Mesothelial cell of epicardium (in vitro differentiated cells): ENCODE measurements around the gene PRKCA. TPM values are rescaled to one million over a fixed set of nuclear protein-coding genes. Genes with fewer than 3 reads are reported as not detected.

Experiments
- DNase-seq, 2 experiments: peaks; one replicate each; pipeline ENCODE4 v3.0.0; 2021; ENCODE audit warnings: low spot score in 2 of 2; ENCODE audit not compliant: unreplicated experiment in 2 of 2
- H3K27ac Mint-ChIP-seq: 2 replicates; pipeline ENCODE4 v1.8.0; 2021; ENCODE audit warnings: mixed read lengths
- H3K27me3 Mint-ChIP-seq: 2 replicates; pipeline ENCODE4 v1.8.0; 2021; ENCODE audit warnings: low read depth, mixed read lengths
- H3K36me3 Mint-ChIP-seq: 2 replicates; pipeline ENCODE4 v1.8.0; 2021; ENCODE audit warnings: mixed read lengths
- H3K4me1 Mint-ChIP-seq: 2 replicates; pipeline ENCODE4 v1.8.0; 2021; ENCODE audit warnings: mixed read lengths
- H3K4me3 Mint-ChIP-seq: 2 replicates; pipeline ENCODE4 v1.8.0; 2021; ENCODE audit warnings: mild to moderate bottlenecking, moderate library complexity, mixed read lengths
- H3K9me3 Mint-ChIP-seq: 2 replicates; pipeline ENCODE4 v1.8.0; 2021; ENCODE audit warnings: mixed read lengths
- CTCF ChIP-seq: fragments of 200-600 bp; sonication (generic); IDR thresholded peaks from one replicate; pipeline ENCODE4 v1.5.0; 2021; ENCODE audit warnings: antibody characterized with exemption; ENCODE audit not compliant: unreplicated experiment
- total RNA-seq: library from RNA; stranded (reverse); gene quantifications from 3 replicates; pipeline ENCODE4 v1.2.1, GENCODE V29; 2021

PRKCA gene
- total RNA-seq, 1 donor from 2014 or later, result 15.2 TPM

- DNase-seq, result no peak
- H3K4me1 Mint-ChIP-seq, result peaks cover 10% of the 10 kb centered on the region
- no peak overlapping the region for H3K4me3 Mint-ChIP-seq
- H3K27me3 Mint-ChIP-seq, result peaks cover 3% of the 10 kb centered on the region
- TF ChIP-seq CTCF, result no peak
- no peak overlapping the region for H3K27ac Mint-ChIP-seq
- peaks cover 20% of the 10 kb centered on the region for H3K9me3 Mint-ChIP-seq
- H3K36me3 Mint-ChIP-seq, result peaks cover 9% of the 10 kb centered on the region
Measured at GRCh38 chr17:66665194-66665593, 362.8 kb downstream of the PRKCA start.

GRCh38 chr17:66667090-66667489 lies 364.7 kb downstream of the PRKCA start:
- Mint-ChIP-seq H3K4me3 (no peak overlapping the region), H3K4me1 (peaks cover 10% of the 10 kb centered on the region), H3K27ac (no peak overlapping the region), H3K27me3 (peaks cover 3% of the 10 kb centered on the region), H3K36me3 (peaks cover 9% of the 10 kb centered on the region), H3K9me3 (peaks cover 20% of the 10 kb centered on the region)
- DNase-seq, result no peak
- no peak for TF ChIP-seq CTCF

- Mint-ChIP-seq H3K36me3 (peaks cover 9% of the 10 kb centered on the region), H3K27me3 (peaks cover 3% of the 10 kb centered on the region), H3K27ac (no peak overlapping the region), H3K4me3 (no peak overlapping the region), H3K9me3 (peaks cover 20% of the 10 kb centered on the region), H3K4me1 (peaks cover 10% of the 10 kb centered on the region)
- TF ChIP-seq CTCF, result no peak
- no peak for DNase-seq
Measured at GRCh38 chr17:66667491-66668030, 365.1 kb downstream of the PRKCA start.

DNA sequence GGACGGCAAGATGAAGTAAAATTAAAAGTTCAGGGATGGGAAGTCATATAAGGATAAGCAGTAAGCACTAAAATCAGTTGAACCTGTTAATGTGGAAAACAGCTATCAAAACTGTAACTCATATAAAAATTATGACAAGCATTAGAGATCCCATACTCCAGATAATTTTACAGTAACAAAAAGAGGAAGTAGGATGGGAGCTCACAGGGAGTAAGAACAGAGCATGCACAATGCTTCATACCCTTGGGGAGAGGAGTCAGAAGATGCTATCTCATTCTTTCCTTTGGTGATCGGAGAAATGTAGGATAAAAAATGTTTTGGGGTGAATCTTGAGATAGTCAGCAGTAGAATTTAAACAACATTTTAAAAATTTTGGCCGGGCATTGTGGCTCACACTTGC lies 367.8 kb downstream of the PRKCA start:
- no peak for DNase-seq
- TF ChIP-seq CTCF, result no peak
- Mint-ChIP-seq H3K4me1 (peaks cover 2% of the 10 kb centered on the region), H3K27me3 (peaks cover 6% of the 10 kb centered on the region), H3K4me3 (no peak overlapping the region), H3K9me3 (peaks cover 20% of the 10 kb centered on the region), H3K27ac (no peak overlapping the region), H3K36me3 (peaks cover 9% of the 10 kb centered on the region)

- H3K9me3 Mint-ChIP-seq, result peaks cover 20% of the 10 kb centered on the region
- no peak overlapping the region for H3K4me3 Mint-ChIP-seq
- TF ChIP-seq CTCF, result no peak
- no peak overlapping the region for H3K27ac Mint-ChIP-seq
- H3K27me3 Mint-ChIP-seq, result peaks cover 6% of the 10 kb centered on the region
- H3K36me3 Mint-ChIP-seq, result peaks cover 9% of the 10 kb centered on the region
- no peak for DNase-seq
- H3K4me1 Mint-ChIP-seq, result peaks cover 2% of the 10 kb centered on the region
Measured at GRCh38 chr17:66671156-66671555, 368.7 kb downstream of the PRKCA start.

DNA sequence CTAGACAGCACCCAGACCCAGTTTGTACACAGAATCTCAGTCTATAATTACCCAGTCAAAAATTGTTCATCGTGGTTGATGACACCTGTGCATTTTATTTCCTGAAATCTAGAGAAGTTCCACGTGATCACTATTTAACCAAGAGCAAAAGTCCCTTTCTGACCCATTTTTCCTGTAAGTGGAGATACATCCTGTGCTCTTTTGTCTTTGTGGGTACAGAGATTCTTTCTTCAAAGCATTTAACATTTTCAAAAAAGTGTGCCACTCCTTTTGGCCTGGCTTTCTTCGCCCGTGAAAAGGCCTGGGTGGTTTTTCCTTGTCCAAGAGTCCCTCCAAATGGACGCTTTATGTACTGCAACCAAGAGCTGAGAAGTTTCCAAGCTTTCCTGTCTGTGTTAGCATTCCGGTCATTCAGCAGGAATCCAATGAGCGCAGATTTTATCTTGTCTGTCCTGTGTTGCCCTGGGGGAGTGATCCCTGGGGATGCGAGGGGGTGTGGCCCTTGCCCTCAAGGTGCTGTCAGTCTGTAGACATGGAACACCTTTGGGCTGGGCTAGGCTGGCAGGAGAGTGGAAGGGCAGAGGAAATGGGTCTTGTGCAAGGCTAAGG lies 371.4 kb downstream of the PRKCA start:
- H3K36me3 Mint-ChIP-seq, result peaks cover 2% of the 10 kb centered on the region
- H3K4me1 Mint-ChIP-seq, result peaks cover 2% of the 10 kb centered on the region
- peaks cover 13% of the 10 kb centered on the region for H3K9me3 Mint-ChIP-seq
- peak; percentile 76 for TF ChIP-seq CTCF
- no peak overlapping the region for H3K4me3 Mint-ChIP-seq
- H3K27me3 Mint-ChIP-seq, result peaks cover 3% of the 10 kb centered on the region
- DNase-seq, result peak in 1 of 2 experiments; percentile 58
- H3K27ac Mint-ChIP-seq, result no peak overlapping the region
